ENCODE results near the gene LONP2.
"Not testable (repeated sequence)": the region's sequence is repeated elsewhere in the genome, so short reads cannot be mapped to it uniquely, and the experiment has no call there.

LONP2 gene

DNA sequence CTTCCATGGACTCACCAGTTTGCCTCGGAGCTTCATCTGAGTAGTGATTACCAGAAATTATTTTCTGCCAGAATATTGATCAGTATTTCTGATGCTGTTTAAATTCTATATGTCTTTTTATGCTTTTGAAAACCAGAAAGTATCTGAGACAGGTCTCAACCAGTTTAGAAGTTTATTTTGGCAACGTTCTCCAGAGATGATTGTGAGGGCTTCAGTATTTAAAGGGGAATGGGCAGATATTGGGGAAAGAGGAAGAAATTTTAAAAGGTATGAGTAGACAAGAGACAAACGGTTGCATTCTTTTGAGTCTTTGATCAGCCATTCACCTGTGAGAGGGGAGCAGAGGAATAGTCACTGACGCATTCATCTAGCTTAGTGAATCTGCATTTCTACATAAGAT is 47.7 kb downstream of the LONP2 start:
- DNase-seq: no peak

DNA sequence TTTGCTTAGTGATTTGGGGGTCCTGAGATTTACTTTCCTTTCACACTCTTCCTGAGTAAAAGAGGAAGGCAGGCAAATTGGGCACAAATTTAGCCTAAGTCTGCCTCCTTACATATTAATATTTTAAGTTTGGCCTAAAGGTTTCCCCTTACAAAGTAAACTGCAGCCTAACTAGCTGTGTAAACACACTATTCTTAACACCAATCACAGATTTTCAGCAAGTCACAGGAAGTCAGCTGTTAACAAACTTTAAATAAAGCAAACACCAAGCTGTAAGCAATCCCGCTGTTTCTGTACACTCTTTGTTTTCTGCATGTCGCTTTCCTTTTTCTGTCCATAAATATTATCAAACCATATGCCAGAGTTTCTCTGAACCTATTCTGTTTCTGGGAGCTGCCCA is 48.4 kb downstream of the LONP2 start:
- no peak for DNase-seq

DNA sequence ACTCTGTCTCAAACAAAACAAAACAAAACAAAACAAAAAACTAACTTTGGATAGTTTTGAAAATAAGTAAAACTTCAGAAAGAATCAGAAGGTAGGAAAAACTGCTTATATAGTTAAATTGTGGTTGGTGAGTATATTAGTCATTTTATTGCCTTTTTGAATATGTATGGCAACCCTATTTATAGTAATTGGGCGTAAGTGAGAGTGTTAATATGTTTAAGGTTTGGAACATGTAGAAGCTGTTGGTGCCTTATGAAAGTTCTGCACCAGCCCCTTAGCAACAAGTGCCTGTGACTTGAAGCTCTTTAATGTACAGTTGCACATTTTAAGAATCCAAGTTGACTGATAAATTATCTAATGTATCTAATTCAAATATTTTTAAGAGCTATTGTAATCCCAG is 50.6 kb downstream of the LONP2 start:
- DNase-seq: no peak

DNA sequence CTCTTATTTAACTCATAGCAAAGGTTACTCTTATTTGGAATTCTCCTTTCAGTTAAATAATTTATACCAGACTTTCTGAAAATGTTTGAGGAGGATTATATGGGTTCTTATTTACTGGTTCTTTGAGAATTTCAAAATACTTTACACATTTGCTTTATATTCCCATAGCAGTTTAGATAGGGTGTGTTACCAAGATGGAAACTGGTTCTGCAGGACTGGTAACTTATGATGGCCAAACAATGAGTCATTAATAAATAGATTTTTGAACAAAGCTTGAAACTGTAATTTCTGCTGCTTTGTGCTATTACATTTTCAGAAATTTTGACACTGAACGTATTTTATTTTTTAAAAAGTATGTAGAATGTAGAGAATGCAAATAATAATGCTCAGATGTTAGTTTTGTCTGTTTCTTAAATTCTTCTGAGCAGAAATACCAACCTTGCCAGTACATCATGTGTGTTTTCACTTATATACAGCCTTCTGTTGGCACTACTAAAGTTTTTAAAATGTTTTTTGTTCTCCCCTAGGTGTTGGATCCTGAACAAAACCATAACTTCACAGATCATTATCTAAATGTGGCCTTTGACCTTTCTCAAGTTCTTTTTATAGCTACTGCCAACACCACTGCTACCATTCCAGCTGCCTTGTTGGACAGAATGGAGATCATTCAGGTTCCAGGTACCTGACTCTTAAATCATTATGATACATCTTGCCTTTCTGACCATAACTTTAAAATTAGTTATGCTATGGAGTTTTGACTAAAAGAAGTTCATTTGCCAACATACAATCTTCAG is 51.6 kb downstream of the LONP2 start:
- DNase-seq: no peak

DNA sequence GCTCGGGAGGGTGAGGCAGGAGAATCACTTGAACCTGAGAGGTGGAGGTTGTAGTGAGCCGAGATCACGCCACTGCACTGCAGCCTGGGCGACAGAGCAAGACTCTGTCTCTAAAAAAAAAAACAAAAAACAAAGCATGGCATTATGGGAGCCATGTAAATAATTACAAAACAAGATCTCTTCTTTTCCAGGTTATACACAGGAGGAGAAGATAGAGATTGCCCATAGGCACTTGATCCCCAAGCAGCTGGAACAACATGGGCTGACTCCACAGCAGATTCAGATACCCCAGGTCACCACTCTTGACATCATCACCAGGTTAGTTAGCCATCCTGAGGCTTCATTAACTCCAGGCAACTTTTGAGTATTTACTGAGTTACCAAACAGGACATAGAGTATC is 55.4 kb downstream of the LONP2 start:
- DNase-seq: no peak

DNA sequence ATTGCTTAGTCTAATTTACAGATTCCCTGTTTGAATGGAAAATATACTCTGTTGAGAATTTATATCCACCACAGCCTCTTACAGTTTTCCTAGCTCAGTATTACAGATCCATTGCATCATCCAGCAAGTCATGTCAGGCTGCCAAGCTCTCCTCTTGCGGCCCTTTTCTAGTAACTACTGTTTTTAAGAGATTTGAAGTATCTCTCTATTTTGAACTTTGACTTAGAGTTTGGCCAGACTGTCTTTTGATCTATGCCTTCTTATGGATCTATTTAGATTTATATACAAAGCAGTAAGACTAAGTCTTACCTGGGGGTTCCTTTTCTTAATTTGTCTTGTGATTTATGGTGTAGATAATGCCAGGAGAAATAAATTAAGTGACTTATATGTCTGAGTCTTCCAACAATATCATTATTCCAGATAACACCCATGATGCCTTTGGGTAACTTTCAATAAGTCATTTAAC is 56.3 kb downstream of the LONP2 start:
- no peak for DNase-seq

DNA sequence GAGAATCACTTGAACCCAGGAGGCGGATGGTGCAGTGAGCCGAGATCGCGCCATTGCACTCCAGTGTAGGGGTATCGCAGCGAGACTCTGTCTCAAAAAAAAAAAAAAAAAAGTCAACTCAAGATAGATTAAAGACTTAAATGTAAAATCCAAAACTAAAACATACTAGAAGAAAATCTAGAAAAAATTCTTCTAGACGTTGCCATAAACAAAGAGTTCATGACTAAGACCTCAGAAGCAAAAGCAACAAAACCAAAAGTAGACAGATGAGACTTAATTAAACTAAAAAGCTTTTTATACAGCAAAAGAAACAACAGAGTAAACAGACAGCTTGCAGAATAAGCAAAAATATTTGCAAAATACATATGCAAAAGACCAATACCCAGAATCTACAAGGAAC is 64.4 kb downstream of the LONP2 start:
- no peak for DNase-seq

DNA sequence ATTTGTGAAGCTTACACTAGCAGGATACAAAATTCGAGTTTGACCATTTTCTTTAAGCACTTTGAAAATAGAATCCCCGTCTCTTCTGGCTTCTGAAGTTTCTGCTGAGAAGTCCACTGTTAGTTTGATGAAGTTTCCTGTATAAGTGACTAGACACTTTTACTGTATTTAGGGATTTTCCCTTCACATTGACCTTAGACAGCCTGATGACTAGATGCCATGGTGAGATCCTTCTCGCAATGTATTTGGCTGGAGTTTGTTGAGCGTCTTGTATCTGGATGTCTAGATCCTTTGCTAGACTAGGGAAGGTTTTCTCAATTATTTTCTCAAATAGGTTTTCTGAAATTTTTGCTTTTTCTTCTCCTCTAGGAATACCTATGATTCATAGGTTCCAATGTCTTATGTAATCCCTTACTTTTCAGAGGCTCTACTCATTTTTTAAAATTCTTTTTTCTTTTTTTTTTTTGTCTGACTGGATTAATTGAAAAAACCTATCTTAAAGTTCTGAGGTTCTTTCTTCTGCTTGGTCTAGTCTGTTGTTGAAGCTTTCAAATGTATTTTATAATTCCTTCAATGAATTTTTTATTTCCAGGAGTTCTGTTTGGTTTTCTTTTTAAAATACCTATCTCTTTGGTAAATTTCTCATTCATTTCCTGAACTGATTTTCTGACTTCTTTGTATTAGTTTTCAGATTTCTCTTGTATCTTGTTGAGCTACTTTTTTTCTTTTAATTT is 67.0 kb downstream of the LONP2 start:
- no peak for DNase-seq

DNA sequence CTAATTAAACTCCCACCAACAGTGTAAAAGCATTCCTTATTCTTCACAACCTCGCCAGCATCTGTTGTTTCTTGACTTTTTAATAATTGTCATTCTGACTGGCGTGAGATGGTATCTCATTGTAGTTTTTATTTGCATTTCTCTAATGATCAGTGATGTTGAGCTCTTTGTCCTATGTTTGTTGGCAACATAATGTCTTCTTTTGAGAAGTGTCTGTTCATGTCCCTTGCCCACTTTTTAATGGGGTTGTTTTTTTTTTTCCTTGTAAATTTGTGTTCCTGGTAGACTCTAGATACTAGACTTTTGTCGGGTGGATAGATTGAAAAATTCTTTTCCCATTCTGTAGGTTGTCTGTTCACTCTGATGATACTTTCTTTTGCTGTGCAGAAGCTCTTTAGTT is 69.8 kb downstream of the LONP2 start:
- not testable (repeated sequence) for DNase-seq

DNA sequence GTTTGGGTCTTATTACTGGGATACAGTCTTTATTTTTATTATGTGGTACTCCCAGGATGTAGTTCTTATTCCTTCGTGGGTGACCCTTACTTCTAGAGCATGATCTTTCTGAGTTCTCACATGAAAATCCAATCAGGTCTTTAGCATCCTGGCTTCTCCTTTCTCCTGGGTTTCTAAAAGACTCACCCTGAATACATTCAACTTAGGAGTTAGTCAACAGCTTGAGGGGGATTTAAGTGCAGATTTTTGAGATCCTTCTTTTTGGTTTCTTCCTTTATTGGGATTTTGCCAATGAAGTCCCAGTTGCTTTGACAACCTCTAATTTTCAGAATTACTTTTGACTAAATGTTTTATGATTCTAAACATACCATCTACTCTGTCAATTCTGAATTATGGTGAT is 72.9 kb downstream of the LONP2 start:
- DNase-seq: no peak

DNA sequence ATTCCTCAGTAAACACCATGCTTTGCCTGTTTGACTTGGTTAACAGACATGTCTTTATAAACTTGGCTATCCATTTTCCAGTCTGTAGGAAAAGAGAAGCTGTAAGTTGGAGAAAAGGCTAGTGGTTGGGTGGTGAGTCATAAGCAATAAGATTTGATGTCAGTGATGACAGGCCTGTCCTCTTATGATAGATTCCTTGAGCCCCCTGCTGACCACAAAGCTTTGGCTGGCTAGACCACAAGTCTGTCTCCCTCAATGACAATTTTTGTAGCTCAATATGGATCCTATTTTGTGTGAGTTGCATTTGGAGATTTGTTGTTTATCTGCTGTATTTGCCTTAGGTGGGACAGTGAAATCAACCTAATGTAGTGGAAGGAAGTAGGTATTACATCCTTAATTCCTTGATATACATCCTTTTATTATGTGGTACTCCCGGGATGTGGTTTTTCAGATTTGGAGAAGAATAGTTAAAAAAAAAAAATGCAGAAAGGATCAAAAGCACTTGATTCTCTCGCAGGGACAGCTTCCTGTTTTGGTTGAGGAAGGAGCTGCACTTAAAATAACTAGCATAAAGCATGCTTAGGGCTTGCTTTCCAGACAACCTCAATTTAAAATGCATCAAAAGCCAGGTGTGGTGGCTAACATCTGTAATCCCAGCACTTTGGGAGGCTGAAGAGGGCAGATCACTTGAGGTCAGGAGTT is 73.7 kb downstream of the LONP2 start:
- no peak for DNase-seq

DNA sequence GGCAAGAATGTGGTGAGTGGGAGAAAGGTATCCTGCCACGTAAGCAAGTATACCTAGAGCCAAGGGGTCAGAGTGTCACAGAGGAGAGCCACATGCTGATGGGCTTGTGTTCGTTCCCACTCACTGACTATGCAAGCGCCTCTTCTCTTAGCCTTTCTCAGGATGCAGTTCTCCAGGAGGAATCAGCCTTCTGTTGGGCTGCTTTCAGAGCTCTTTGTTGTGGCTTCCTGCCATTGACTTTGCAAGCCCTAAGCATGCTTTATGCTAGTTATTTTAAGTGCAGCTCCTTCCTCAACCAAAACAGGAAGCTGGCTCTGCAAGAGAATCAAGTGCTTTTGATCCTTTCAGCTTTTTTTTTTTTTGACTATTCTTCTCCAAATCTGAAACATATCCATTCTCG is 74.5 kb downstream of the LONP2 start:
- peak; percentile 26 for DNase-seq

DNA sequence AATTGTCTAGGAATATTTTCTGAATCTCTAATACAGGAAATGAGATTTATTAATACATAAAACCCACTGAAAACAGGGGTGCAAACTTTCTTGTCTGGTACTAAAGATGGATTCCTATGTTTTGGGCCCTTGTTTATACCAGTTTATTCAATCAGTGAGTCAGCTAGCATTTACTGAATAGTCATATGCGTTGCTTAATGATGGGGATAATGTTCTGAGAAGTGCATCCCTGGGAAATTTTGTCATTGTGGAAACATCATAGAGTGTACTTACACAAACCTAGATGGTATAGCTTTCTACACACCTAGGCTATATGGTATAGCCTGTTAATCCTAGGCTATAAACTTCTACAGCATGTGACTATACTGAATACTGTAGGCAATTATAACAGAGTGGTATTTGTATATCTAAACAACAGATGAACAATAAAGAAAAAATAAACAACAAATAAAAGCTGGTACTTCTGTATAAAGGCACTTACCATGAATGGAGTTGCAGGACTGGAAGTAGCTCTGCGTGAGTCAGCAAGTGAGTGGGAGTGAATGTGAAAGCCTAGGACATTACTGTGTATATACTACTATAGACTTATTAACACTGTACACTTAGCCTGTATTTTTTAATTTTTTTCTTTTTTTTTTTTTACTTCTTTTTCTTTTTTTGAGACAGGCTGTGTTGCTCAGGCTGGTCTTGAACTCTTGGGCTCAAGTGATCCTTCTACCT is 77.4 kb downstream of the LONP2 start:
- DNase-seq: no peak

DNA sequence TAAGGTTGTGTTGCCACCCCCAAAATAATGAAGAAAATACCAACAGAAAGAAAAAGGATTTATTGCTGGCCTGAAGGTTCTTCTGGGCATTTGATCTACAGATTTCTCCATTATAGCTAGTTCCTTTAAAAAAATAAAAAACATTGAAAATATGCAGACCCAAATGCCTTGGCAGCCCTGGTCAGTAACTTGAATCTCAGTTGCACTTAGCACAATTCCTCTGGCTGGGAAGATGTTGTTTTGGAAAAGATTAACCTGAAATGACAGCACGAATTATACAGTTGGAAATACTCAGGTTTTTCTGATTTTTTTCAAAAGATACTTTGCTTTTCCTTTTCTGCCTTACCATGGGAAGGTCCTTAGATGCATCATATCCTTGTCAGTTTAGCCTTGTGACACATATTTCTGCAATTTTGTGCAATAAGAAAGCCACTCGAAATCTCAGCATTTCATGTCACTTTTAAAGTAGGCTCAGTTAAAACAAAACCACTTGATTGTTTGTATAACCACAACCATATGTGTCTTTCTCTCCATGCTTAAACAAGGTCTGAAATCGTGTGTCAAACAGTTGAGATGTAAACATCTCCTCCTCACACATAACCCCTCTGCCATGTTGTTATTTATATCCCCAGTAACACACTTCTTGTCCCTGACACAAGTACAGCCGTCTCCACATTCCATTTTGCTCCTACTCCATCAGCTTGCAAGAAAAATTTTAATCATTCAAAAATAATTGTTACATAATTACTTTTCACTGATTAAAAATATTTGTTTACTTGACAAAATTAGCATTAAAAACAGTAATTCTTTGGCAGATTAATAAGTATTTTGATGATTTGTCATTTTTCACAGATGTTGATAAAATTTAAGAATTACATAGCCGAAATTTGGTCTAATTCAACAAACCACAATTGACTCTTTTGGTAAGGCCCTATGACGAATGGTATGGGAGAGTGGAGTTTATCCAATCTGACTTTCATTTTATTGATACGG is 80.0 kb downstream of the LONP2 start:
- no peak for DNase-seq

DNA sequence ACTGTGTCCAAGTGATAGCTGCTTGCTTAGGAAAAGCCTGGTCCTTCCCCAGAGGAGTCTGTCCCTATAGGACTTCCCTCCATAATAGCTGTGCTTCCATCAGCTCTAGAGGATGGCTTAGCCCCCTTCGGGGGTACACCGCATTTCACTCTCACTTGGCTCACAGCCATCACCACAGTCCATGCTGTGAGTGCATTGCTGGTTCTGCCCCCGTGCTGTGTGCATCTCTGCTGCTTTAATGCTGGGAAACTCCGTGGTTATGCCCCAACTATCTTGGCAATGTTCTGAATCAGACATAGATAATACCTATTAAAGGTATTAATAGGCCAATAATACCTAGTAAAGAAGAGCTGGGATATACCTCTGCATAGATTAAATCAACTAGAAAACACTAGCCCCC is 82.8 kb downstream of the LONP2 start:
- DNase-seq: no peak

DNA sequence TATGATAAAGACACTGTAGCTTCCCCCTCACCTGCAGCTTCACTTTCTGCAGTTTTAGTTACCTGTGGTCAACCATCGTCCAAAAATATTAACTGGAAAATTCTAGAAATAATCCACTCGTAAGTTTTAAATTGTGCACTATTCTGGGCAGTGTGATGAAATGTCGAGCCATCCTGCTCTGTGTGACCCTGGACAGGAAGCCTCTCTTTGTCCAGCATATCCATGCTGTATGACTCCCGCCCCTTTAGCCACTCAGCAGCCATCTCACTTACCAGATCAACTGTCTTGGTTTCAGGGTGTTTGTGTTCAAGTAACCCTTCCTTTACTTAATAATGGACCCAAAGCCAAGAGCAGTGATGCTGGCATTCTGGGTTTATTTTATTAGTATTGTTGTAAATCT is 85.0 kb downstream of the LONP2 start:
- no peak for DNase-seq

DNA sequence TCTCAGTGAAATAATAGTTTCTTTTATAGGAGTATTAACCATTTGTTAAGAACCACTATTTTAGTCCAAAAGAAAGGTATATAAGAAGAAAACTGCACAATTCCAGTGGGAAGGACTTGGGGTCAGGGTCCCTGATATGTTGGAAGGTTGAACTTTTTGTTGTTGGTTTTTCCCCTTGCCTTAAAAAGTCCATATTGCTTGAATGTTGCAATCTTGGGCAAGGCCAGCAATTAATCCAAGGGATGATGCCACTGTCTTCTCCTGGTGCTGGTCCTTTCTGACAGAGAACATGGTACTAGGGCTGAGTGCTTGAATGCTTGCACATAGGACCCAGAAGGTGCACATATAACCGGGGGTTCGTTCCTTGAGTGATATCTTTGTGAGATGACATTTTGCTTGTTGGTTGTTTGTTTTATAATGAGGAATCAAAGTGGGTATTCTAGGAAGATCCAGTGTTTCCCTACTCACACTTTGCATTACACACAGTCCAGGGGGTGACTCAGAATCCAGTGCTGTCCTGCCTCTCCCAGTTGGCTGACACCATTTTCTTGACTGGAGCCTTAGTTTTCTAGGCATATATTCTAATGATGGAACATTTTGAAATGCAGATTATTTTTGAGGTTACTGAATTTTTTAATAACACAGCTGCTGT is 86.2 kb downstream of the LONP2 start:
- no peak for DNase-seq

DNA sequence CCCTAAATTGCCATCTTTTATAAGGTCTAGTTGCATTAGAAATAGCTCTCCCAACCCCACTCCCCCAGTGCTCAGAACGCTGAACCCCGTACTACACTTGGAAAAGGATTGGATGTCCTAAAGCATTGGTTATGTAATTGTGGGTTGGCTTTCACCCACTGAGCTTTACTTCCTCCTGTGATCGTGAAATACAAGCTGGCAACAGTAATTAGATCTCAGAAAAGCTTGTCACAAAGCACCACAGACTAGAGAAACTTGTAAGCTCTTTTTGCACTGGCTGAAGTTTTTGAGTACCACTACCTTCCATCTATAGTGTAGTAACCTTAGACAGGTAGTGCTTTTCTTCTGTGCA is 86.7 kb downstream of the LONP2 start:
- no peak for DNase-seq

DNA sequence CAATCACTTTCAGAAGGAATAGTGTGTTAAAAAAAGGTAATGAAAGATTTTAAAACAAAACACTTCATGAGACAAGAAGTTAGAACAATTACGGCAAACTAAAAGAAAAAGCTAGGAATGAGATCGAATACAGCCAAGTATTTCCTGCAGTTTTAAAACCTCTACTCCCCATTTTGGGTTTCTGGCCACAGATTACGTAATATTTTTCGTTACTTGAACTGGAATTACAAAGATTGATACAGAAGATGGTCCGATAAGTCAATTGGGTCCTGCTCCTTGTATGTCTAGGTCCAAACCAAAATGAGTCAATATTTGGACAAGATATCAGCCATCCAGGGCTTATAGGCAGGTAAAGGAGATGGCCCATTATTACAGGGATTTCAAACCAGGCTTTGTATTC is 88.9 kb downstream of the LONP2 start:
- DNase-seq: no peak

DNA sequence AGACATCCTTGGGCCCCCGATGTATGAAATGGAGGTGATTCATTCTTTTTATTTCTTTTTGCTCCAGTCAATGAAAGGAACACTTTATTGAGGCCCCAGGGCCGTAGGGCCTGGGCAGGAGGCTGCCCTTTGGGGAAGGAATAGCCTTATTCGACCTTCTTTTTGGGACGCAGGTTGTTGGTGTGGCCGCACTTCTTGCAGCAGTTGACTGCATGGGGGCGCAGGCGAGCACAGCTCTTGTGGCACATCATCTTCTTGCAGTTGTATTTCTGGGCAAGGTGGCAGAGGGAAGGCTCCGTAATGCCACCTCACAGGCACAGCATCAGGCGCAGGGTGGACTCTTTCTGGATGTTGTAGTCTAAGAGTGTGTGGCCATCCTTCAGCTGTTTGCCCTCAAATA is 90.2 kb downstream of the LONP2 start:
- DNase-seq: no peak

DNA sequence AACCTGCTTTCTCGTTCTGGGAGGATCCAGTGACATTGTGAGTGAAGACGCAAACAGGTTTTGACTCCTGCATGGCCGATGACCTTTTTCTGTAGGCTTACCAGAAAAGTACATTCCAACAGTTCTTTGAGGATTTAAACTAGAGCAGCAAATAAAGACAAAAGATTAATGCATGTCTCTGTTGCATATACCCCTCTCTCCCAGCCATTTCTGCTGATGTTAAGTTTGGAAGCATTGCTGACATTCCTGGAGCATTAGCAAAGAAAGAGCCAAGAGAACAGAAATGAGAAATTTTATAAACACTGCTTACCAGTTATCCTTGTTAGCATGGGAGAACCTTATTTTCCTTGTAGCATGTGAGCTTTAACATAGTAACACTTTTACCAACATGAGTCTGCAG is 91.9 kb downstream of the LONP2 start:
- DNase-seq: no peak

DNA sequence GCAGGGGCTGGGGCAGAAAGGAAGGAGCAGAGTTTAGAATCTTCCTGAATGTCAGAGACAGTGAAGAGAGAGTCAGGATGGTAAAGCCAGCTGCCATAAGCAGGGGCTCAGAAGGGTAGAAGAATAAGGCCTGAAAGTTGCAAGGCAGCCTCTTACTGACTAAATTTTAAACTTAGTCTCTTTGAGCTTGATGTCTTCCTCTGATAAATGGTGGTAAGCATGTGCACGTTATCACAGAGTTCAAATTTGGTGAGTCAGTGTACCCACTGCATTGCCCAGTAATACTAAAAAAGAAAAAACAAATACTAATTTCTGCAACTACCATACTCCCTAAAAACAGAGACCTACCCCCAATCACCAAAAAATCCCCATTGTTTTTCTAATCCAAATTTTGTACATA is 96.0 kb downstream of the LONP2 start:
- no peak for DNase-seq
